H1 (cell line): ENCODE measurements around the gene ANKEF1.

Source experiments
- CTCF ChIP-seq, 3 experiments: IDR thresholded peaks; 1 replicate in 2 of 3; 2 replicates in 1 of 3; pipeline versions ENCODE4 v1.5.1 to v1.6.1; 2011; ENCODE audit warnings: low read length in 3 of 3, mild to moderate bottlenecking in 3 of 3, inconsistent platforms in 2 of 3, low read depth in 1 of 3, moderate library complexity in 1 of 3; ENCODE audit not compliant: insufficient read depth in 1 of 3; ENCODE audit errors: control extremely low read depth in 1 of 3
- EP300 ChIP-seq, 2 experiments: IDR thresholded peaks; 1 replicate in 1 of 2; 2 replicates in 1 of 2; pipeline ENCODE4 v1.6.1; 2011 to 2012; ENCODE audit warnings: low read depth in 2 of 2, low read length in 2 of 2, mild to moderate bottlenecking in 2 of 2, borderline replicate concordance in 1 of 2, inconsistent platforms in 1 of 2, moderate library complexity in 1 of 2

- no peak for TF ChIP-seq CTCF (IDR thresholded peaks at IDR 0.05; ENCODE audit: control extremely low read depth in 1 of 3, insufficient read depth in 1 of 3, low read depth in 1 of 3, low read length in 3 of 3)
- no peak for TF ChIP-seq EP300 (IDR thresholded peaks at IDR 0.05; ENCODE audit: borderline replicate concordance in 1 of 2, low read depth in 2 of 2, low read length in 2 of 2)
Observed at GRCh38 chr20:10007158-10007557, 27.6 kb upstream of the ANKEF1 start.
